HCEC 1CT (cell line): ENCODE data around the gene PI4KB.
"Not testable (repeated sequence)": the region's sequence is repeated elsewhere in the genome, so short reads cannot be mapped to it uniquely, and the experiment has no call there.

Experiments used
- DNase-seq: peaks from one replicate; pipeline ENCODE4 v3.0.0-alpha.2; 2017

Gene PI4KB

GRCh38 chr1:151327223-151327902 lies at the start of gene PI4KB:
TSS of gene PI4KB (minus strand) at chr1:151327416. CDS start at chr1:151316481, 10,935 bp downstream.
- DNase-seq, result peak; percentile 98

- no peak for DNase-seq
Measured at GRCh38 chr1:151373196-151373595, 46.0 kb upstream of the PI4KB start.

GRCh38 chr1:151372058-151372934 lies 45.1 kb upstream of the PI4KB start, which contains the start of gene SELENBP1:
TSS of gene SELENBP1 (minus strand) at chr1:151372705. CDS start at chr1:151372641, 64 bp downstream.
- DNase-seq, result peak; percentile 72

DNA sequence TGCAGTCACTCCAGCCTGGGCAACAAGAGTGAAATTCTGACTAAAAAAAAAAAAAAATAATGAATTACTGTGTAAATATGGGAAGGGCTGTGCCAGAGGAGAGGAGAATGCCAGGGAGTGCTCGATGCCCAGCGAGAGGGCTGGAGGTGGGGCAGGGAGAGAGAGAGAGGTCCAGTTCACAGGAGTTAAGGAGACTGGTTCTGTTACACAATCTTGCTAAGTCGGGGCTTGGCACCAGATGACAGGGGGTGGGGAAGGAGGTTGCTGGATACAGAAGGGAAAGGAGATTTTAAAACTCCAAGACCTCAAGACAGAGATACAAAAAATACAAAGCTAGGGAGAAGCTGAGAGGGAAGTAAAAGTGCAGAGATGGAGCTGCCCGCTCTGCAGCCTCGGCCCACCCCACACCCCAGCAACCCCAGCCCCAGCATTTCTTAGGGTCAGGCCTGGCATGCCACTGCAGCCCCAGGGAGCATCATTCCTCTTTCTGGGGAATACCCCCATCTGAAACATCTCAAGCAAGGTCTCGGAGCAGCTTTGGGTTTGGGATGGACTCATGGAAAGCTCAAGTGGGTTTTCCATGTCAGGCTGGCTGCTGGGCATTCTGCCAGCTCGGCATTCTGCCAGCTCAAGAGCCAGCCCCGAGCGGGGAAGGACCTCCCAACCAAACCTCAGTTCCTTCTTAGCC lies 44.3 kb upstream of the PI4KB start:
- DNase-seq, result peak; percentile 20

DNA sequence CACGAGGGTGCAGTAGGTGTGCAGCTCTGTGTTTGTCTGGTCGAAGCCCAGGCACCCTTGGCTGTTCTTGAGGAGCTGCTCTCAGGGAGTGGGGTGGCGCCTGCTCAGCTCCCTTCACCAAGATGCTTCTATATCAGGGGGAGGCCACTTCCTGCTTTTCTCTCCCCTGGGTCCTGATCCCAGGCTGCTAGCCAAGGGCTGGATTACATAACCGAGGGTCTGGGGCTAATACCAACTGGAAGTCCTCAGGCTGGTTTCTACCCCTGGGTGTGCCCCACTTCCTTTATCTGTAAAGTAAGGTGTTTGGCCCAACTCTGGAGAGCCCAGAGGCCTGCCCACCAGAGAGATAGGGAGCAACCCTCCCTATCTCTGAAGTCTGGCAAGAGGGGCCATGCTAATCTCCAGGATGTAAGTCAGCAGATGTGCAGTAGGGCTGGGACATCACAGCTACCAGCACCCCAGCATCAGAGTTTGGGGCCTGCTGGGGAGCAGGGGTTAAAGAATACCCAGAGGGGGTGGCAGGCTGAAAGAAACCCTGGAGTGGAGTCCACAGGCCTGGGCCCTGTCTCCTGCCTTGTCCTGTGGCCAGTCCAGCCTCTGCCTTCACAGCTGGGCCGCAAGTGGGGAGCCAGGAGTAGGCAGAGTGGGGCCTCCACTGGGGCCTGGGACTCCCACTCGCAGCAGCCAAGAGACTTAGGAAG lies 43.1 kb upstream of the PI4KB start:
- DNase-seq, result no peak

DNA sequence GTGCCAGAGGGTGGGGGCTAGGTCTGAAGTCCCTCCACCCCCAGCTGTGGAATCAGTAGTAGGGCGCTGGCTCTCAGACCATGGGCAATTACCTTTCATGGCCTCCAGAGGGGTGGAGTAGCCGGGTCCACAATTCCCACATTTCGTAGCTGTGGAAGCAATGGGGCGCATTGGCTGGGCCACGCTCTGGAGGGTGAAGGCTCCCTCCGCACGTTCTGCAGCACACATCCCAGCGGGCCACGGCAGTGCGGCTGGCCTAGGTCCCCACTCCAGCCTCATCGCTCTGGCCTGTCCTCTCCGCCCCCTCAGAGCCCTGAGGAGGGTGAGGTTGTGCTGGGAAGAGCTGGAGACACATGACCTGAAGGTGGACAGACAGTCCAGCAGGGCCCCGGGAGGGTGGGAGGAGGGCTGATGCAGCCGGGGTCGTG lies 42.4 kb upstream of the PI4KB start:
- DNase-seq, result no peak

DNA sequence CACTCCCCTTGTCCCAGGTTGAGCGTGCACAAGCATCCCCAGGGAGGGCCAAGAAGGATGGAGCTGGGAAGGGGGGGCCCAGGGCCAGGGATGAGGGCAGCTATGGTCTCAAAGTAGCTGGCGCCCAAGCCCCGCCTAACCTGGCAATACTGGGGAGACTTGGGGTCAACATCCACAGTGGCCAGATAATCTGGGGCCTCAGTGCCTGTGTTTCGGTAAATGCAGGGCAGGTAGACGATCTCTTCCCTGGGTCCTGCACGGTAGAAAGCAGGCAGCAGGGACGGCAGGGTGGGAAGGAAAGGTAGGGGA lies 42.0 kb upstream of the PI4KB start:
- DNase-seq, result no peak

- DNase-seq, result no peak
Measured at GRCh38 chr1:151368393-151369301, 41.4 kb upstream of the PI4KB start.

DNA sequence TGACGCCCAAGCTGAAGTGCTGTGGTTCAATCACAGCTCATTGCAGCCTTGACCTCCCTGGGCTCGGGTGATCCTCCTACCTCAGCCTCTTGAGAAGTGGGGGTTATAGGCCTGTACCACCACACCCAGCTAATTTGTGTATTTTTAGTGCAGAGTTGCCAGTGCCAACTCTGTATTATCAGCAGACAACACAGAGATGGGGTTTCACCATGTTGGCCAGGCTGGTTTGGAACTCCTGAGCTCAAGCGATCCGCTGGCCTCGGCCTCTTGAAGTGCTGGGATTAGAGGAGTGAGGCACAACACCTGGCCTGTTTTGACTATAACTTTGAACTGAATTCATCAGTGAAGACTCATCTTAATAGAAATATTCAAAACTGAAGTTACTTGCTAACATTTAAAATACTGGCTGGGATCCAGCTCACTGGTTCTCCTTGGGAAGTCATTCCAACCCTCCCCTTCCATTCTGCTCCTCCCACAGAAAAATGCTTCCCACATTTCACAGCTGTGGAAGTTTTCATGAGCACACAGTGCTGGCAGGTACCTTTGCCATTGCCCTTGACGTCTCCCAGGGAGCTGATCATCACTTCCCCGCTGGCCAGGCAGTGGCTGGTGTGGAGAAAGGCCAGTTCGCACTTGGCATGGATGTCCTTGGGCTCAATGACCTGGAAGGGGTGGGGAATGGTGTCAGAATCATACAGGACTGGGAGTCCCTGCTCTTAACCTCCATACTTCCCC lies 40.6 kb upstream of the PI4KB start:
- DNase-seq, result no peak

DNA sequence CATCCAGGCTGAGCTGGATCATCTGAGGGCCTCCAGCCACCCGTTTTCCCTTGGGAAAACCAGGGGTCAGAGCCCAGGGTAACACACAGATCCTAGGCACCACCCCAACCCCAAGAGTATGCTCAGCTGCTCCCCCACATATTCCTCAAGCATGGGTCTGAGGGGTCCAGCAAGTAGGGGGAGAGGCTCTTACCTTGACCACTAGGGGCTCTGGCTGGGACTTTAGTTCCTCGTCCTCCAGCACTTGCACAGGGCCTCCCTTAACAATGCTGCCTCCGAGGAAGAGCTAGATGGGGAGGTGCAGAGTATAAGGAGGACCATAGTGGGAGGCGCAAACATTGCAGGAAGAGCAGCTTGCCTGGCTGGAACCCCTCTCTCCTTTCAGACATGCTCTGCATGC lies 37.8 kb upstream of the PI4KB start:
- no peak for DNase-seq

- no peak for DNase-seq
Measured at GRCh38 chr1:151362308-151363155, 35.3 kb upstream of the PI4KB start.

DNA sequence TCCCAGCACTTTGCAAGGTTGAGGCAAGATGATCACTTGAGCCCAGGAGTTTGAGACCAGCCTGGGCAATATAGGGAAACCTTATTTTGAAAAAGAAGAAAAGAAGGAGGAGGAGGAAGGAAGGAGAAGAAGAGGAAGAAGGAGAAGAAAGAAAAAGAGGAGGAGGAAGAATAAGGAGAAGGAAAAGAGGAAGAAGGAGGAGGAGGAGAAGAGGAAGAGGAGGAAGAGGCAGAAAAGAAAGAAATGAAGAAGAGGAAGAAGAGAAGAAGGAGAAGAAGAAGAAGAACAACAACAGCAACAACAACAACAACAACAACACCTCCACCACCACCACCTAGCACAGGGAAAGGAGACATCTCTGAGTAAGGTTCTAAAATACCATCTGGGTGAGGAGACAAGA lies 34.7 kb upstream of the PI4KB start:
- no peak for DNase-seq

DNA sequence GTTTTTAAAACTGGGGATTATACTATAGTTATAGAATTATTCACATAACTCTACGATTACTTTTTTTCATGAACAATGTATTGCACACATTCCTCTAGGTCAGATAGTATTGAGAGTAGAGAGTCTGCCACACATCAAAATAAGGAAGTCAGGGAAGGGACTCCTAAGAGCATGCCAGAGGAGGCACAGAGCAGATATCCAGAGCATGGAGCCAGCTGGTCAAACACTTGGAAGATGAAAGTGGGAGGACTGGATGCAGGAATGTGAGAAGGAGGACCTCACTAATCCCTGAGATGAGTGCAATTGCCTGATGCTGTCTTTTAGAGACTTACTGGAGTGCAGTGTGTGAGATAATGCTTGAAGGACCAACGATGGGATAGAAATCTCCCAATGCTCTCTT lies 29.5 kb upstream of the PI4KB start:
- DNase-seq, result no peak

DNA sequence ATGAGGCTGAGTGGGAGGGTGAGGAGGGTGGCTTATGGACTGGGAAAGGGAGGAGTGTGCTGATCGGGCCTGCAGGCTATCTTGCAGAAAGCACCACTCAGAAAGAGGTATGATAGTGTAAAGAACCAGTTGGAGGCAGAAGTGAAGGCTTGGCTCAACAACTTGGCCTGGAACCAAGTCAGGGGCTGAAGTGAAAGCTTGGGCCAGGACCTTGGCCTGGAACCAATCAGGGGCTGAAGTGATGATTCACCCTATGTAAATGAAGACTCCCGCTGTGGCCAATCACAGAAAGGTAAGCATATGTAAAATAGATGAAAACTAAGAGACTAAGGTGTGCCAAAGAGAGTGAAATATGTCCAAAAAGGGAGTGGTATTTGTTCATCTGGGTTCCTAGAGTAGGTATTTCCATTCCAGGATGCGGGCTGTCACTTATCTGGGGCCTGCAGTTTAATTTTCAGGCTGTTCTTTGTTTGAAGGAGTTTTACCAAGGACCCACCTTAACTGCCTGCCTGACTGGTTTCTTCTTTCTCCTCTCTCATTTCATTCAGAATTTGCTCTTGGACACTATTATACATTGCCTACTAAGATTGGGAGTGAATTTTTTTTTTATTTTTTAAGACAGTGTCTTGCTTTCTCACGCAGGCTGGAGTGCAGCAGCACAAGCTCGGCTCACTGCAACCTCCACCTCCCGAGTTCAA lies 25.0 kb upstream of the PI4KB start:
- DNase-seq, result no peak

DNA sequence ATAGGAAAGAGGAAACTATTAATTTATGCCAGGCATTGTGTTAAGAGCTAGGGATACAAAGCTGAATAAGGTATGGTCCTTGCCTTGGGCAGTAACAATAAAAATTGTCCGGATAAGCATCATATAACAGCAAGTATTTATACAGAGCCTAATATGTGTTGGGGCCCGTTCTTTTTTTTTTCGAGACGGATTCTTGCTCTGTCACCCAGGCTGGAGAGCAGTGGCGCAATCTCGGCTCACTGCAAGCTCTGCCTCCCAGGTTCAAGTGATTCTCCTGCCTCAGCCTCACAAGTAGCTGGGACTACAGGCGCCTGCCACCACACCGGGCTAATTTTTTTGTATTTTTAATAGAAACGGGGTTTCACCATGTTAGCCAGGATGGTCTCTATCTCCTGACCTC lies 23.1 kb upstream of the PI4KB start:
- DNase-seq, result not testable (repeated sequence)

- peak; percentile 42 for DNase-seq
Measured at GRCh38 chr1:151347523-151348246, 20.5 kb upstream of the PI4KB start.

GRCh38 chr1:151346769-151347522 lies 19.7 kb upstream of the PI4KB start, which contains the start of gene RFX5:
TSS of gene RFX5 (minus strand) at chr1:151347252. CDS start at chr1:151346320, 932 bp downstream.
- peak; percentile 98 for DNase-seq
